ENCODE data around the gene RANBP1. TPM values are rescaled to one million over a fixed set of nuclear protein-coding genes. Genes with fewer than 3 reads are reported as not detected.

Gene RANBP1
- total and polyA plus RNA-seq, 9 of the 15 experiments (the other 6 are each of a cell fraction or from before 2014, with no cell fraction given): 162 to 2,891 (median 1,289) TPM

GRCh38 chr22:20130731-20131596 is 15.1 kb downstream of the RANBP1 start:
- H3K27ac ChIP-seq (ENCODE audit: extremely low read depth, low read depth, low read length): peak overlapping the region; percentile 20; the same call in 2 of the 3 replicates
- no TSS peak for BruUV-seq (replicated peaks)
- in situ Hi-C loops (cut with MboI): no loop called here
- TF ChIP-seq CBX1 (IDR thresholded peaks at IDR 0.05; ENCODE audit: low read depth) (0 out of 2 replicates have a peak, but pooled peaks have one; percentile 7), MBD1 (CRISPR knock-in tag; IDR thresholded peaks at IDR 0.05) (no peak), KLF13 (tag; IDR thresholded peaks at IDR 0.05; ENCODE audit: borderline replicate concordance, low read depth) (peak; percentile 40; the same call in 1 of the 2 replicates), HDAC8 (tag; IDR thresholded peaks at IDR 0.05) (peak; percentile 79; the same call in 1 of the 2 replicates), SOX6 (IDR thresholded peaks at IDR 0.05) (peak; percentile 20; the same call in 1 of the 2 replicates), RCOR1 (IDR thresholded peaks at IDR 0.05; ENCODE audit: borderline replicate concordance in 1 of 2, low read depth in 2 of 2, low read length in 2 of 2) (0 out of 4 replicates have a peak, but pooled peaks of 1 of the 2 experiments have one; percentile 15), ZNF24 (IDR thresholded peaks at IDR 0.05) (peak; percentile 49; the same call in 1 of the 2 replicates), IRF2 (CRISPR knock-in tag; IDR thresholded peaks at IDR 0.05) (no peak), COPS2 (conservative IDR thresholded peaks at IDR 0.05) (no peak), ZNF3 (CRISPR knock-in tag; IDR thresholded peaks at IDR 0.05) (no peak)
- TF ChIP-seq, protein P1, sequence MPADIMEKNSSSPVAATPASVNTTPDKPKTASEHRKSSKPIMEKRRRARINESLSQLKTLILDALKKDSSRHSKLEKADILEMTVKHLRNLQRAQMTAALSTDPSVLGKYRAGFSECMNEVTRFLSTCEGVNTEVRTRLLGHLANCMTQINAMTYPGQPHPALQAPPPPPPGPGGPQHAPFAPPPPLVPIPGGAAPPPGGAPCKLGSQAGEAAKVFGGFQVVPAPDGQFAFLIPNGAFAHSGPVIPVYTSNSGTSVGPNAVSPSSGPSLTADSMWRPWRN (IDR thresholded peaks at IDR 0.05; ENCODE audit: low read depth): no peak
- TF ChIP-seq, protein P2, sequence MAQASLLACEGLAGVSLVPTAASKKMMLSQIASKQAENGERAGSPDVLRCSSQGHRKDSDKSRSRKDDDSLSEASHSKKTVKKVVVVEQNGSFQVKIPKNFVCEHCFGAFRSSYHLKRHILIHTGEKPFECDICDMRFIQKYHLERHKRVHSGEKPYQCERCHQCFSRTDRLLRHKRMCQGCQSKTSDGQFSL (CRISPR knock-in tag; IDR thresholded peaks at IDR 0.05): no peak
- TF ChIP-seq, protein P2 (tag; IDR thresholded peaks at IDR 0.05): peak in 1 of 2 experiments; percentile 96; a peak in 2 of 4 replicates
- TF ChIP-seq, protein P3, sequence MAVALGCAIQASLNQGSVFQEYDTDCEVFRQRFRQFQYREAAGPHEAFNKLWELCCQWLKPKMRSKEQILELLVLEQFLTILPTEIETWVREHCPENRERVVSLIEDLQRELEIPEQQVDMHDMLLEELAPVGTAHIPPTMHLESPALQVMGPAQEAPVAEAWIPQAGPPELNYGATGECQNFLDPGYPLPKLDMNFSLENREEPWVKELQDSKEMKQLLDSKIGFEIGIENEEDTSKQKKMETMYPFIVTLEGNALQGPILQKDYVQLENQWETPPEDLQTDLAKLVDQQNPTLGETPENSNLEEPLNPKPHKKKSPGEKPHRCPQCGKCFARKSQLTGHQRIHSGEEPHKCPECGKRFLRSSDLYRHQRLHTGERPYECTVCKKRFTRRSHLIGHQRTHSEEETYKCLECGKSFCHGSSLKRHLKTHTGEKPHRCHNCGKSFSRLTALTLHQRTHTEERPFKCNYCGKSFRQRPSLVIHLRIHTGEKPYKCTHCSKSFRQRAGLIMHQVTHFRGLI (CRISPR knock-in tag; IDR thresholded peaks at IDR 0.05): no peak
- TF ChIP-seq, protein P4, sequence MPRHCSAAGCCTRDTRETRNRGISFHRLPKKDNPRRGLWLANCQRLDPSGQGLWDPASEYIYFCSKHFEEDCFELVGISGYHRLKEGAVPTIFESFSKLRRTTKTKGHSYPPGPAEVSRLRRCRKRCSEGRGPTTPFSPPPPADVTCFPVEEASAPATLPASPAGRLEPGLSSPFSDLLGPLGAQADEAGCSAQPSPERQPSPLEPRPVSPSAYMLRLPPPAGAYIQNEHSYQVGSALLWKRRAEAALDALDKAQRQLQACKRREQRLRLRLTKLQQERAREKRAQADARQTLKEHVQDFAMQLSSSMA (CRISPR knock-in tag; IDR thresholded peaks at IDR 0.05): 0 out of 2 replicates have a peak, but pooled peaks have one; percentile 73

More at GRCh38 chr22:20130731-20131596, 15.1 kb downstream of the RANBP1 start:
- peak; percentile 79 for ATAC-seq
- peak overlapping the region; percentile 68 to 93; a peak in 3 of 4 replicates for H3K9ac ChIP-seq (ENCODE audit: insufficient read depth in 1 of 2, low read depth in 2 of 2, low read length in 2 of 2)
- no peaks in the 10 kb centered on the region for H3K9me3 ChIP-seq (replicated peaks; ENCODE audit: control insufficient read depth, insufficient read depth, low read depth, low read length)
- peaks cover 11 to 79% of the 10 kb centered on the region in 2 experiments for H3K4me1 ChIP-seq (replicated peaks in 1 of 2; ENCODE audit: control insufficient read depth in 2 of 2, insufficient read depth in 2 of 2, low read length in 2 of 2)
- intact Hi-C loops (cut with micrococcal nuclease): no loop called here
- H4K20me1 ChIP-seq (replicated peaks; ENCODE audit: control insufficient read depth, insufficient read depth, low read length): peaks cover 71% of the 10 kb centered on the region
- H3K36me3 ChIP-seq (ENCODE audit: control insufficient read depth, insufficient read depth, low read length): peaks cover 23% of the 10 kb centered on the region; the same call in 2 of the 3 replicates
- peak; percentile 95 to 100 (median 98) for DNase-seq (ENCODE audit: extremely low read depth in 1 of 4, low spot score in 3 of 4)
- WGBS (ENCODE audit: insufficient coverage, low coverage, missing lambda C conversion rate): 8% methylated on average over 70 of the region's 70 CpGs
- POLR2A ChIA-PET: interaction anchor here (0.6 to 8.3 kb wide), 13 partner anchors 8 to 691 kb away, joined by 3 to 212 read pairs (median 3); partner anchors contain the start of genes RANBP1 and TRMT2A
- H3K79me2 ChIP-seq (ENCODE audit: control insufficient read depth, insufficient read depth, low read length): peaks cover 21% of the 10 kb centered on the region
- peak overlapping the region; percentile 62 for H3K4me3 ChIP-seq
- peaks cover 4% of the 10 kb centered on the region for H3K9me1 ChIP-seq (ENCODE audit: control insufficient read depth, insufficient read depth, low read length)
- peak overlapping the region; percentile 81 for H3K4me2 ChIP-seq (ENCODE audit: insufficient read depth, low read length)
- CTCF ChIA-PET (ENCODE audit: low intra/inter-chr PET ratio): interaction anchor here (5.8 kb wide), 1 partner anchor 160 kb away, joined by 80 read pairs; no protein-coding TSS in a partner anchor
- no peaks in the 10 kb centered on the region for H3K27me3 ChIP-seq (ENCODE audit: control insufficient read depth in 2 of 2, insufficient read depth in 2 of 2, low read length in 2 of 2)
- peak overlapping the region; percentile 85 for H2AFZ ChIP-seq (ENCODE audit: low read depth, low read length)
- no peak for FAIRE-seq

Data from K562 (cell line).